DMS153 treated with DMSO at 0.1 percent for 48 hours (cell line): ENCODE data around the gene CCNF.

ENCODE experiments used
- DNase-seq: peaks from one replicate; lab custom pipeline; 2025; ENCODE audit not compliant: unreplicated experiment; lab: John Stamatoyannopoulos, UW

CCNF gene

GRCh38 chr16:2483939-2484897, 55.0 kb downstream of the CCNF start:
- no peak for DNase-seq

GRCh38 chr16:2484898-2485508, 55.8 kb downstream of the CCNF start:
- DNase-seq: no peak

GRCh38 chr16:2485811-2486507, 56.7 kb downstream of the CCNF start:
- DNase-seq: no peak

GRCh38 chr16:2486645-2487516, 57.6 kb downstream of the CCNF start:
- no peak for DNase-seq

GRCh38 chr16:2487517-2487842, 58.2 kb downstream of the CCNF start:
- DNase-seq: no peak

GRCh38 chr16:2487903-2488531, 58.8 kb downstream of the CCNF start:
- no peak for DNase-seq

- DNase-seq: no peak
These were observed 60.3 kb downstream of the CCNF start for GRCh38 chr16:2489581-2489980.

GRCh38 chr16:2490190-2491105, 61.2 kb downstream of the CCNF start:
- DNase-seq: no peak

- DNase-seq: no peak
These were observed 63.0 kb downstream of the CCNF start for GRCh38 chr16:2492292-2492691.

GRCh38 chr16:2493605-2494004, 64.4 kb downstream of the CCNF start:
- DNase-seq: no peak

- no peak for DNase-seq
These were observed 65.4 kb downstream of the CCNF start for GRCh38 chr16:2494616-2495015.

- DNase-seq: no peak
These were observed 65.8 kb downstream of the CCNF start for GRCh38 chr16:2495041-2495440.

GRCh38 chr16:2496223-2497115, 67.2 kb downstream of the CCNF start:
- DNase-seq: no peak

- DNase-seq: no peak
These were observed 67.9 kb downstream of the CCNF start for GRCh38 chr16:2497116-2497630.

GRCh38 chr16:2497695-2498484, 68.6 kb downstream of the CCNF start:
- DNase-seq: no peak

- no peak for DNase-seq
These were observed 69.4 kb downstream of the CCNF start for GRCh38 chr16:2498531-2499253.

- DNase-seq: no peak
These were observed 70.2 kb downstream of the CCNF start for GRCh38 chr16:2499454-2499853.
